Thyroid gland (tissue), 4 donors: Measurements from ENCODE around the gene ZIC1.

ENCODE experiments used
- CTCF ChIP-seq, 6 experiments: fragments of 200-600 bp in 3 of 6; fragments of 450-650 bp in 3 of 6; sonication (generic) in 3 of 6; IDR thresholded peaks; one replicate each; pipeline ENCODE4 v1.5.1; 2016 to 2019; ENCODE audit warnings: antibody characterized with exemption in 6 of 6, mild to moderate bottlenecking in 2 of 6, inconsistent platforms in 1 of 6, moderate library complexity in 1 of 6
- POLR2A ChIP-seq, 2 donors: fragments of 450-650 bp; IDR thresholded peaks; one replicate each; pipeline ENCODE4 v1.6.1; 2017; ENCODE audit warnings: antibody characterized with exemption in 2 of 2, mild to moderate bottlenecking in 2 of 2, moderate library complexity in 1 of 2

- TF ChIP-seq CTCF (IDR thresholded peaks at IDR 0.05) (no peak), POLR2A (IDR thresholded peaks at IDR 0.05) (no peak)
Observed at GRCh38 chr3:147415286-147415685, 6.1 kb downstream of the ZIC1 start.
